GM13977 (cell line): ENCODE results near the gene VPS50.
A peak's percentile ranks its signal among the peaks of the same experiment; 100 is the strongest.

Experiments
- DNase-seq: peaks from one replicate; pipeline ENCODE4 v3.0.0; 2012; ENCODE audit warnings: low spot score
- in situ Hi-C: fragments of 300-500 bp; cut with MboI; formaldehyde crosslinking; loops from one replicate; pipeline ENCODE4 v1.12.0; 2022; ENCODE audit warnings: low sequenced_read_pairs, low pct_unique_long_range_greater_than_20kb, mixed read lengths, inconsistent platforms; ENCODE audit not compliant: unreplicated experiment
- TF ChIP-seq, protein P1 (sequence below): IDR thresholded peaks from 2 replicates; pipeline ENCODE4 v1.5.1; 2012; ENCODE audit warnings: mild to moderate bottlenecking, control low read depth; ENCODE audit not compliant: insufficient read depth; ENCODE audit errors: extremely low read depth, missing control alignments

Gene VPS50

DNA sequence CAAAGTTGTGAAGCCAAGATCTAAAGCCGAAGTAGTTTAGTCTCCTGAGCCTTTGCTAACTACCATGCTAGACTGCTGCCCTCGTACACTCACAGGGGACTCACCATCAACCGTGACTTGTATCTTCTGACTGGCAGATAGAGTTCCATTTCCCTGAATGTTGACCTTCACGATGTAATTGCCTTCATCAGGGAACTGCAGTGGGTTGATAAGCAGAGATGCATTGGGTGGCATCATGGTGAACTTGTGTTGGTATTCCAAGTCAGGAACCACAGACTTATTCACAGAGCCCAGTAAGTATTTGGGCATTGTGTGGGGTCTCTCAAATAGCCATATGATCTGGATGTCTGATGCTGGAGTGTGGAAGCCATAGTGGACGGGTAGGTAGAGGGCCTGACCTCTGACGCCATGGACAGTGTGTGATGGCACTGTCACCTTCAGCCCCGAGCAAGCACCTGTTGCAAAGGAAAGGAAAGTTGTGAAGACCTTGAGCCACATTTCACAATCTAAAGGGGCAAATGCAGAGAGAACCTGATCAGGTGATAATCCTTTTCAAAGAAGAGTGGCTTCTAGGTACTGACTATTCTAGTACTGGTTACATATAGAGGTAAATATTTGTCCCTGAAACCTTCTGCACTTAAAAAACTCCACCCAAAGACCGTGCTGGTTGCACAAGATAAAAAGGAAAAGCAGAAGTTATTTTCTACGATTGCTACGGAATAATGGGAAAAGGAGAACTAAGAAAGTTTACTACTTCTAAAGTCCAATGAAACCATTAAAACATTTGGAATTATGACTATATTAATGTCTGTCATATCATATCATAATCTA lies 13.0 kb upstream of the VPS50 start:
- no peak for DNase-seq
- in situ Hi-C loops = no loop called here
- TF ChIP-seq, protein P1, sequence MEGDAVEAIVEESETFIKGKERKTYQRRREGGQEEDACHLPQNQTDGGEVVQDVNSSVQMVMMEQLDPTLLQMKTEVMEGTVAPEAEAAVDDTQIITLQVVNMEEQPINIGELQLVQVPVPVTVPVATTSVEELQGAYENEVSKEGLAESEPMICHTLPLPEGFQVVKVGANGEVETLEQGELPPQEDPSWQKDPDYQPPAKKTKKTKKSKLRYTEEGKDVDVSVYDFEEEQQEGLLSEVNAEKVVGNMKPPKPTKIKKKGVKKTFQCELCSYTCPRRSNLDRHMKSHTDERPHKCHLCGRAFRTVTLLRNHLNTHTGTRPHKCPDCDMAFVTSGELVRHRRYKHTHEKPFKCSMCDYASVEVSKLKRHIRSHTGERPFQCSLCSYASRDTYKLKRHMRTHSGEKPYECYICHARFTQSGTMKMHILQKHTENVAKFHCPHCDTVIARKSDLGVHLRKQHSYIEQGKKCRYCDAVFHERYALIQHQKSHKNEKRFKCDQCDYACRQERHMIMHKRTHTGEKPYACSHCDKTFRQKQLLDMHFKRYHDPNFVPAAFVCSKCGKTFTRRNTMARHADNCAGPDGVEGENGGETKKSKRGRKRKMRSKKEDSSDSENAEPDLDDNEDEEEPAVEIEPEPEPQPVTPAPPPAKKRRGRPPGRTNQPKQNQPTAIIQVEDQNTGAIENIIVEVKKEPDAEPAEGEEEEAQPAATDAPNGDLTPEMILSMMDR = no peak

DNA sequence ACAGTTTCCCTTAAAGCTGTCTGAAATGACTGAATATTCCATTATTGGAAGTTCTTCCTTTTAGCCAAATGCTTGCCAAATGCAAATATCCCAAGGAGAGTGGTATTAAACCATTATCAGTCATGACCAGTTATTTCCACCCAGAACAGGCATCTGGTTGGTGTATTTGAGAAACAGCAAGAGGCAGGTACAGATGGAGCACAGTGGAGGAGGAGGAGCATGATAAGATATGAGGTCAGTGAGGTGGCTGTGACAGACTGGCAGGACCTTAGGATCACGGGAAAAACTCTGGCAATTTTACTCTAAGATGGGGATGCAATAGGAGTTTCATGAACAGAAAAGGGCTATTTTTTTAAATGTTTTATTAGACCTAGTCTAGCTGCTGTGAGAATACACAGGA lies 12.3 kb upstream of the VPS50 start:
- in situ Hi-C loops = no loop called here
- DNase-seq = no peak
- TF ChIP-seq, protein P1 = no peak

DNA sequence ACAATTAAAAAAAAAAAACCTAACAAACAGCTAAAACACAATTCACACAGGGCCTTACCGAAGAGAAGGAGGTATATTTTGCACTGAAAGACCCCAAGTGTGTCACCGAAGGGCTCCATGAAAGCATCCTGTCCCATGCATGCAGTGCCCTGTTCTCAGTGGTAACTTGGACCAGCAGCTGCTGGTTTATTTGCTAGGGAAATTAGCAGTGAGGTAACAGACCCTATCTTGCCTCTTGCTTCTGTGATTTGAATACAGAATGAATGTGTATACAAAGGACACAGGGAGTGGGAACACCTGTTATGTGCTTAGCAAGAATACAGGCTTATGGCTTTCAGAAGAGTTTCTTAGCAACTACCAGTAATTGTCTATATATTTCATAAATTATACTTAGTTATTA lies 5.9 kb upstream of the VPS50 start, which contains the start of gene HEPACAM2:
Gene HEPACAM2, minus strand, starts transcription at position 160 of the 400 bp plus-strand sequence.
- in situ Hi-C loops = no loop called here
- TF ChIP-seq, protein P1 = no peak
- DNase-seq = no peak

DNA sequence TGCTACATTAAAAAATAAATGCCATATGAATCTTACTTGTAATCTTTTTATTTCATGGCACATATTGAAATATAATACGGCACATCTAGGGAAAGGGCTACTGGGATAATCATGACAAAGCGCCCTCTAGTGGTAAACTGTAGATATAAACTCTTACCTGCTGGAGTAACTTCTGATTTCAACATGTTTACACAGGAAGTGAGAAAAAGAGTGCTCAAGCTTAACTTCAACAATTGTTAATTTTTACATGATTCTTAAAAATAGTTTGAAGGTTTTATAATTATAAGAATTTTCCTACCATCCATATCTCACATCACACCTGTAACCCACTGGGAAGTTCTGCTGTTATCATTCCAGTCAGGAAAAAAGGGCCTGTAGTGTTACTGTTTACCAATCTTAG lies 3.9 kb upstream of the VPS50 start:
- TF ChIP-seq, protein P1 = peak; percentile 66
- in situ Hi-C loops = no loop called here
- peak; percentile 31 for DNase-seq

DNA sequence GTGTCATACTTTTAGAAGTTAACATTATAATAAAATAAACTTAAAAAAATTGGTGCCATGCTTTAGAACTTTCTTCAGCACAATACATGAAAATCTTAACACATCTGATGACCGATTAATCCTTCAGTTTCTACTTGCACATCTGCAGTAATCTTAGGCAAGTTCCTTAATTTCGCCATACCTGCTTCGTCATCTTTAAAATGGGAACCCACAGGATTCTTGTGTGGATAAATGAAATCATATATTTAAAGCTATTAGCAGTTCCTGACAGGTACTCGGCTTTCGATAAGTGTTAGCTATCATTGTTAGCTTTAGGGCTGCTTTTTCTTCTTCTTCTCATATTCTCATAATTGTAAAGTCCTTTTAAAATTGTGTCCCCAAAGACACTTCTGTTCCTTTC lies 907 bp upstream of the VPS50 start:
- DNase-seq = no peak
- TF ChIP-seq, protein P1 = no peak
- in situ Hi-C loops = loop anchor here (10.0 kb wide), 1 partner anchor 136 kb away; no protein-coding TSS in a partner anchor

DNA sequence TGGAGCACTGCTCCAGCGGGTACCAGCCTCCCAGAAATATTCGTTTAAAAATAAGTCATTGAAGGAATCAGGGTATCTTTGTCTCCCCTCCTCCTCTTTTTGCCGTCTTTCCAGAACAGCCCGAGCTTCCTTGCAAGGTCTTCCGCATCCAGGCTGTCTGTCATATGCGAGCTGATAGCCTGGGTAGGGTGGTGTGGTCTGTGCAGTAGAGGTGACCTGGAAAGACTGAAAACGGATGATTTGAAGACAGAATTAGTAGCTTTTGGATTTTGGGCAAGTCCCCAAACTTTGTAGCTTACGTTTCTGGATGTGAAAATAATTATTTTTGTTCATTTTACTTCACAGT lies 480 bp downstream of the VPS50 start:
- TF ChIP-seq, protein P1 = no peak
- DNase-seq = no peak
- in situ Hi-C loops = loop anchor here (10.0 kb wide), 1 partner anchor 138 kb away; no protein-coding TSS in a partner anchor

DNA sequence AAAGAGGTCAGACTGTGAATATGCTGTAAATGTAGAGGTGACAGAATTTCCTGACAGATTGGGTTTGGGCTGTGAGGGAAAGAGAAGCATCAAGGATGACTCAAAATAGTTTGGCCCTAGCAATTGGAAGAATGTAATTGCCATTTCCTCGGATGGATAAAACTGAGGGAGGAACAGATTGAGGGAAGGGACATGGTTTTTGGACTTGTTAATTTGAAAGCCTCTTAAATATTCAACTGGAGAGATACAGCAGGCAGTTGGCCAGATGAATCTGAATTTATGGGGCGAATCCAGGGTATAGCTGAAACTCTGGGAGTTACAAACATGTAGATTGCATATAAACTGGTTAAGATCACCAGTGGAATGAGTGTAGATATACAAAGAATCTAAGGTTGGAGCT lies 3.4 kb downstream of the VPS50 start:
- TF ChIP-seq, protein P1 = no peak
- in situ Hi-C loops = loop anchor here (10.0 kb wide), 1 partner anchor 141 kb away; no protein-coding TSS in a partner anchor
- no peak for DNase-seq
